ENCODE results near the gene SIN3A.
A peak's percentile ranks its signal among the peaks of the same experiment; 100 is the strongest.
"Not testable (repeated sequence)": the region's sequence is repeated elsewhere in the genome, so short reads cannot be mapped to it uniquely, and the experiment has no call there.

The SIN3A gene

GRCh38 chr15:75450307-75451201 lies 936 bp downstream of the SIN3A start:
- DNase-seq (ENCODE audit: low read depth in 3 of 3, low spot score in 1 of 3) = peak; percentile 89 to 94 (median 93)

GRCh38 chr15:75449585-75450306 lies 1.7 kb downstream of the SIN3A start:
- no peak for DNase-seq (ENCODE audit: low read depth in 3 of 3, low spot score in 1 of 3)

GRCh38 chr15:75448171-75448570 lies 3.3 kb downstream of the SIN3A start:
- not testable (repeated sequence) for DNase-seq (ENCODE audit: low read depth in 3 of 3, low spot score in 1 of 3)

- no peak for DNase-seq (ENCODE audit: low read depth in 3 of 3, low spot score in 1 of 3)
Measured at GRCh38 chr15:75446151-75446550, 5.3 kb downstream of the SIN3A start.

GRCh38 chr15:75445324-75445723 lies 6.2 kb downstream of the SIN3A start:
- not testable (repeated sequence) for DNase-seq (ENCODE audit: low read depth in 3 of 3, low spot score in 1 of 3)

GRCh38 chr15:75443972-75444453 lies 7.5 kb downstream of the SIN3A start:
- DNase-seq (ENCODE audit: low read depth in 3 of 3, low spot score in 1 of 3) = not testable (repeated sequence)

- DNase-seq (ENCODE audit: low read depth in 3 of 3, low spot score in 1 of 3) = no peak
Measured at GRCh38 chr15:75437721-75438120, 13.8 kb downstream of the SIN3A start.

GRCh38 chr15:75436881-75437280 lies 14.6 kb downstream of the SIN3A start:
- DNase-seq (ENCODE audit: low read depth in 3 of 3, low spot score in 1 of 3) = no peak

GRCh38 chr15:75431682-75432081 lies 19.8 kb downstream of the SIN3A start:
- DNase-seq (ENCODE audit: low read depth in 3 of 3, low spot score in 1 of 3) = no peak

- no peak for DNase-seq (ENCODE audit: low read depth in 3 of 3, low spot score in 1 of 3)
Measured at GRCh38 chr15:75431270-75431669, 20.2 kb downstream of the SIN3A start.

GRCh38 chr15:75430259-75430658 lies 21.2 kb downstream of the SIN3A start:
- no peak for DNase-seq (ENCODE audit: low read depth in 3 of 3, low spot score in 1 of 3)

GRCh38 chr15:75428152-75428551 lies 23.3 kb downstream of the SIN3A start:
- no peak for DNase-seq (ENCODE audit: low read depth in 3 of 3, low spot score in 1 of 3)

- no peak for DNase-seq (ENCODE audit: low read depth in 3 of 3, low spot score in 1 of 3)
Measured at GRCh38 chr15:75425966-75426500, 25.5 kb downstream of the SIN3A start.

- DNase-seq (ENCODE audit: low read depth in 3 of 3, low spot score in 1 of 3) = no peak
Measured at GRCh38 chr15:75422554-75422953, 28.9 kb downstream of the SIN3A start.

- DNase-seq (ENCODE audit: low read depth in 3 of 3, low spot score in 1 of 3) = no peak
Measured at GRCh38 chr15:75420698-75421097, 30.8 kb downstream of the SIN3A start.

GRCh38 chr15:75416584-75416983 lies 34.9 kb downstream of the SIN3A start:
- no peak for DNase-seq (ENCODE audit: low read depth in 3 of 3, low spot score in 1 of 3)

GRCh38 chr15:75410196-75410595 lies 41.3 kb downstream of the SIN3A start:
- no peak for DNase-seq (ENCODE audit: low read depth in 3 of 3, low spot score in 1 of 3)

- no peak for DNase-seq (ENCODE audit: low read depth in 3 of 3, low spot score in 1 of 3)
Measured at GRCh38 chr15:75407083-75407482, 44.4 kb downstream of the SIN3A start.

- DNase-seq (ENCODE audit: low read depth in 3 of 3, low spot score in 1 of 3) = no peak
Measured at GRCh38 chr15:75403892-75404291, 47.6 kb downstream of the SIN3A start.

- DNase-seq (ENCODE audit: low read depth in 3 of 3, low spot score in 1 of 3) = no peak
Measured at GRCh38 chr15:75397494-75397893, 54.0 kb downstream of the SIN3A start.

- DNase-seq (ENCODE audit: low read depth in 3 of 3, low spot score in 1 of 3) = no peak
Measured at GRCh38 chr15:75389791-75390382, 61.6 kb downstream of the SIN3A start.

All from stimulated activated CD4-positive, alpha-beta T cell treated with anti-CD3 and anti-CD28 coated beads, TNF-alpha, amount 100 ng/mL, for 1 hour (primary cell).